ENCODE results near the gene GTF2F2. TPM values are rescaled to one million over a fixed set of nuclear protein-coding genes. Genes with fewer than 3 reads are reported as not detected.
"Not testable (repeated sequence)": the region's sequence is repeated elsewhere in the genome, so short reads cannot be mapped to it uniquely, and the experiment has no call there.

GTF2F2 gene
- polyA plus RNA-seq, 1 donor from 2014 or later = 12.0 TPM

GRCh38 chr13:45226024-45226423, 105.7 kb downstream of the GTF2F2 start:
- peaks cover 2 to 4% (median 4%) of the 10 kb centered on the region in 3 donors for H3K4me1 Mint-ChIP-seq
- no peak overlapping the region for H3K27ac Mint-ChIP-seq
- H3K27me3 Mint-ChIP-seq = no peaks in the 10 kb centered on the region
- peaks cover 12% of the 10 kb centered on the region for H3K36me3 Mint-ChIP-seq
- H3K9me3 Mint-ChIP-seq = no peaks in the 10 kb centered on the region
- H3K4me3 Mint-ChIP-seq = no peak overlapping the region

- no peaks in the 10 kb centered on the region for H3K9me3 Mint-ChIP-seq
- H3K27me3 Mint-ChIP-seq = no peaks in the 10 kb centered on the region
- H3K36me3 Mint-ChIP-seq = peaks cover 8% of the 10 kb centered on the region
- H3K27ac Mint-ChIP-seq = no peak overlapping the region
- peaks cover 2 to 11% (median 2%) of the 10 kb centered on the region in 3 donors for H3K4me1 Mint-ChIP-seq
- no peak overlapping the region for H3K4me3 Mint-ChIP-seq
Measured at GRCh38 chr13:45228002-45228401, 107.7 kb downstream of the GTF2F2 start.

- H3K27me3 Mint-ChIP-seq = no peaks in the 10 kb centered on the region
- H3K4me3 Mint-ChIP-seq = no peak overlapping the region
- peaks cover 7% of the 10 kb centered on the region for H3K36me3 Mint-ChIP-seq
- H3K4me1 Mint-ChIP-seq = peaks cover under 1 to 11% (median 2%) of the 10 kb centered on the region in 3 donors
- H3K9me3 Mint-ChIP-seq = no peaks in the 10 kb centered on the region
- peak overlapping the region in 2 of 3 donors; percentile 59 to 78 for H3K27ac Mint-ChIP-seq
Measured at GRCh38 chr13:45229172-45229571, 108.9 kb downstream of the GTF2F2 start.

- peak overlapping the region in 1 of 3 donors; percentile 35 for H3K27ac Mint-ChIP-seq
- H3K27me3 Mint-ChIP-seq = no peaks in the 10 kb centered on the region
- peaks cover 0 to 7% (median 2%) of the 10 kb centered on the region in 3 donors for H3K4me1 Mint-ChIP-seq
- H3K36me3 Mint-ChIP-seq = peaks cover 2% of the 10 kb centered on the region
- H3K4me3 Mint-ChIP-seq = peak overlapping the region in 1 of 4 donors; percentile 12
- no peaks in the 10 kb centered on the region for H3K9me3 Mint-ChIP-seq
Measured at GRCh38 chr13:45231305-45231704, 111.0 kb downstream of the GTF2F2 start.

- no peaks in the 10 kb centered on the region for H3K9me3 Mint-ChIP-seq
- no peaks in the 10 kb centered on the region for H3K27me3 Mint-ChIP-seq
- no peak overlapping the region for H3K4me3 Mint-ChIP-seq
- peaks cover 0 to 7% (median 2%) of the 10 kb centered on the region in 3 donors for H3K4me1 Mint-ChIP-seq
- H3K27ac Mint-ChIP-seq = peak overlapping the region in 1 of 3 donors; percentile 35
- peaks cover 2% of the 10 kb centered on the region for H3K36me3 Mint-ChIP-seq
Measured at GRCh38 chr13:45231722-45232121, 111.4 kb downstream of the GTF2F2 start.

GRCh38 chr13:45232591-45232990, 112.3 kb downstream of the GTF2F2 start:
- no peak overlapping the region for H3K4me3 Mint-ChIP-seq
- H3K36me3 Mint-ChIP-seq = peaks cover 2% of the 10 kb centered on the region
- H3K9me3 Mint-ChIP-seq = no peaks in the 10 kb centered on the region
- no peak overlapping the region for H3K27ac Mint-ChIP-seq
- H3K27me3 Mint-ChIP-seq = no peaks in the 10 kb centered on the region
- H3K4me1 Mint-ChIP-seq = peaks cover 0 to 7% (median 2%) of the 10 kb centered on the region in 3 donors

GRCh38 chr13:45238945-45239795, 118.9 kb downstream of the GTF2F2 start:
- Mint-ChIP-seq H3K27me3 (no peaks in the 10 kb centered on the region), H3K9me3 (no peaks in the 10 kb centered on the region), H3K36me3 (no peaks in the 10 kb centered on the region), H3K4me3 (no peak overlapping the region), H3K27ac (no peak overlapping the region), H3K4me1 (peaks cover 0 to 6% (median 1%) of the 10 kb centered on the region in 3 donors)

GRCh38 chr13:45240143-45240542, 119.8 kb downstream of the GTF2F2 start:
- Mint-ChIP-seq H3K4me3 (no peak overlapping the region), H3K4me1 (peaks cover 0 to 6% (median 1%) of the 10 kb centered on the region in 3 donors), H3K27me3 (no peaks in the 10 kb centered on the region)

GRCh38 chr13:45242070-45242469, 121.8 kb downstream of the GTF2F2 start:
- Mint-ChIP-seq H3K9me3 (peaks cover 1 to 4% (median 2%) of the 10 kb centered on the region in 3 donors), H3K36me3 (peaks cover 2% of the 10 kb centered on the region), H3K27ac (peak overlapping the region in 2 of 3 donors; percentile 26 to 67), H3K4me3 (no peak overlapping the region), H3K27me3 (no peaks in the 10 kb centered on the region), H3K4me1 (peaks cover 0 to 6% (median 1%) of the 10 kb centered on the region in 3 donors)

More at GRCh38 chr13:45240143-45240542, 119.8 kb downstream of the GTF2F2 start:
- Mint-ChIP-seq H3K9me3 (peaks cover 0 to under 1% (median 0%) of the 10 kb centered on the region in 3 donors), H3K27ac (no peak overlapping the region), H3K36me3 (no peaks in the 10 kb centered on the region)

GRCh38 chr13:45242524-45242923, 122.2 kb downstream of the GTF2F2 start:
- no peaks in the 10 kb centered on the region for H3K27me3 Mint-ChIP-seq
- H3K36me3 Mint-ChIP-seq = peaks cover 2% of the 10 kb centered on the region
- H3K9me3 Mint-ChIP-seq = peaks cover 1 to 4% (median 2%) of the 10 kb centered on the region in 3 donors
- H3K4me3 Mint-ChIP-seq = no peak overlapping the region
- peak overlapping the region in 1 of 3 donors; percentile 67 for H3K27ac Mint-ChIP-seq
- H3K4me1 Mint-ChIP-seq = peaks cover 0 to 6% (median 1%) of the 10 kb centered on the region in 3 donors

- Mint-ChIP-seq H3K9me3 (peaks cover 1 to 4% (median 2%) of the 10 kb centered on the region in 3 donors), H3K27me3 (no peaks in the 10 kb centered on the region), H3K27ac (no peak overlapping the region), H3K4me1 (peaks cover 0 to 6% (median 1%) of the 10 kb centered on the region in 3 donors), H3K36me3 (peaks cover 2% of the 10 kb centered on the region), H3K4me3 (no peak overlapping the region)
Measured at GRCh38 chr13:45243077-45243476, 122.8 kb downstream of the GTF2F2 start.

GRCh38 chr13:45244736-45245135, 124.4 kb downstream of the GTF2F2 start:
- H3K27ac Mint-ChIP-seq, H3K4me1 Mint-ChIP-seq, H3K36me3 Mint-ChIP-seq, H3K4me3 Mint-ChIP-seq, H3K9me3 Mint-ChIP-seq, H3K27me3 Mint-ChIP-seq: not testable (repeated sequence)

GRCh38 chr13:45249662-45250061, 129.4 kb downstream of the GTF2F2 start:
- H3K27me3 Mint-ChIP-seq = no peaks in the 10 kb centered on the region
- no peak overlapping the region for H3K4me3 Mint-ChIP-seq
- no peak overlapping the region for H3K27ac Mint-ChIP-seq
- H3K36me3 Mint-ChIP-seq = peaks cover 7% of the 10 kb centered on the region
- no peaks in the 10 kb centered on the region for H3K4me1 Mint-ChIP-seq
- H3K9me3 Mint-ChIP-seq = peaks cover 1 to 4% (median 2%) of the 10 kb centered on the region in 3 donors

- peaks cover 0 to 2% (median 0%) of the 10 kb centered on the region in 3 donors for H3K4me1 Mint-ChIP-seq
- no peaks in the 10 kb centered on the region for H3K9me3 Mint-ChIP-seq
- H3K36me3 Mint-ChIP-seq = peaks cover 7% of the 10 kb centered on the region
- H3K27ac Mint-ChIP-seq = no peak overlapping the region
- H3K27me3 Mint-ChIP-seq = no peaks in the 10 kb centered on the region
- H3K4me3 Mint-ChIP-seq = no peak overlapping the region
Measured at GRCh38 chr13:45254396-45254795, 134.1 kb downstream of the GTF2F2 start.

GRCh38 chr13:45255247-45255987, 135.1 kb downstream of the GTF2F2 start:
- Mint-ChIP-seq H3K4me1 (peaks cover 0 to 2% (median 0%) of the 10 kb centered on the region in 3 donors), H3K36me3 (peaks cover 7% of the 10 kb centered on the region), H3K9me3 (no peaks in the 10 kb centered on the region), H3K27ac (no peak overlapping the region), H3K27me3 (no peaks in the 10 kb centered on the region), H3K4me3 (no peak overlapping the region)
